Bone marrow (tissue), 2 donors: ENCODE results near the gene NBDY.
"Not testable (repeated sequence)": the region's sequence is repeated elsewhere in the genome, so short reads cannot be mapped to it uniquely, and the experiment has no call there.

Experiments
- DNase-seq, 2 donors: peaks; one replicate each; lab custom pipeline; 2025; lab: John Stamatoyannopoulos, UW

Gene NBDY

GRCh38 chrX:56802428-56802827 lies 73.4 kb downstream of the NBDY start:
- DNase-seq, result no peak

GRCh38 chrX:56802921-56803849 lies 74.1 kb downstream of the NBDY start:
- peak in 1 of 2 donors; percentile 24 for DNase-seq

- no peak for DNase-seq
Observed at GRCh38 chrX:56803850-56804681, 75.0 kb downstream of the NBDY start.

- no peak for DNase-seq
Observed at GRCh38 chrX:56804867-56805266, 75.8 kb downstream of the NBDY start.

GRCh38 chrX:56805399-56805798 lies 76.4 kb downstream of the NBDY start:
- no peak for DNase-seq

GRCh38 chrX:56806176-56806575 lies 77.1 kb downstream of the NBDY start:
- DNase-seq, result not testable (repeated sequence)

- DNase-seq, result no peak
Observed at GRCh38 chrX:56811599-56811998, 82.6 kb downstream of the NBDY start.

GRCh38 chrX:56812515-56813105 lies 83.6 kb downstream of the NBDY start:
- peak in 1 of 2 donors; percentile 12 for DNase-seq

- peak in 1 of 2 donors; percentile 4 for DNase-seq
Observed at GRCh38 chrX:56813318-56813837, 84.3 kb downstream of the NBDY start.

- no peak for DNase-seq
Observed at GRCh38 chrX:56817179-56817578, 88.1 kb downstream of the NBDY start.

GRCh38 chrX:56826020-56826419 lies 97.0 kb downstream of the NBDY start:
- no peak for DNase-seq

- DNase-seq, result no peak
Observed at GRCh38 chrX:56833626-56834025, 104.6 kb downstream of the NBDY start.

- DNase-seq, result no peak
Observed at GRCh38 chrX:56853436-56853835, 124.4 kb downstream of the NBDY start.

- no peak for DNase-seq
Observed at GRCh38 chrX:56857042-56857441, 128.0 kb downstream of the NBDY start.

- DNase-seq, result no peak
Observed at GRCh38 chrX:56860888-56861287, 131.8 kb downstream of the NBDY start.
